Germinal center (tissue), 1 donor: ENCODE data around the gene RPP25L.
A peak's percentile ranks its signal among the peaks of the same experiment; 100 is the strongest.

Source experiments
- DNase-seq: peaks from one replicate; pipeline ENCODE4 v3.0.0; 2012; ENCODE audit warnings: mixed read lengths, low spot score

RPP25L gene

GRCh38 chr9:34568133-34568532, 43.8 kb downstream of the RPP25L start:
- DNase-seq = no peak

- no peak for DNase-seq
These were observed 44.9 kb downstream of the RPP25L start for GRCh38 chr9:34566972-34567371.

GRCh38 chr9:34566322-34566721, 45.6 kb downstream of the RPP25L start:
- DNase-seq = no peak

GRCh38 chr9:34565856-34566255, 46.0 kb downstream of the RPP25L start:
- no peak for DNase-seq

GRCh38 chr9:34564617-34565016, 47.3 kb downstream of the RPP25L start:
- DNase-seq = no peak

- DNase-seq = no peak
These were observed 48.6 kb downstream of the RPP25L start for GRCh38 chr9:34563262-34563661.

- DNase-seq = peak; percentile 65
These were observed 49.7 kb downstream of the RPP25L start for GRCh38 chr9:34562135-34562745.

- DNase-seq = no peak
These were observed 51.2 kb downstream of the RPP25L start for GRCh38 chr9:34560599-34561214.
